ENCODE results near the gene CYP2C18. TPM values are rescaled to one million over a fixed set of nuclear protein-coding genes. Genes with fewer than 3 reads are reported as not detected.
"Not testable (repeated sequence)": the region's sequence is repeated elsewhere in the genome, so short reads cannot be mapped to it uniquely, and the experiment has no call there.

Gene CYP2C18
- not detected in 2 replicates for total RNA-seq
- total RNA-seq (2013) = not detected
- polyA plus RNA-seq = not detected in 2 replicates
- not detected in 2 replicates for polyA minus RNA-seq

GRCh38 chr10:94683214-94684054 lies at the start of gene CYP2C18:
Gene CYP2C18 (plus strand): TSS chr10:94683729. CDS start chr10:94683820, 91 bp downstream.
- no peak for TF ChIP-seq CTCF (IDR thresholded peaks at IDR 0.05)
- no peak for TF ChIP-seq EZH2 (IDR thresholded peaks at IDR 0.05; ENCODE audit: borderline replicate concordance, insufficient read depth, low read depth, low read length, poor library complexity, severe bottlenecking)
- Histone ChIP-seq H3K27ac (ENCODE audit: low read length in 2 of 2) (no peak within 1 kb of the TSS), H3K79me2 (ENCODE audit: control insufficient read depth, insufficient read depth, low read length) (no peaks in the 10 kb centered on the region), H3K4me2 (replicated peaks; ENCODE audit: low read depth, low read length, poor library complexity, severe bottlenecking) (no peak within 1 kb of the TSS), H3K27me3 (replicated peaks in 1 of 4; ENCODE audit: control extremely low read depth in 1 of 4, control insufficient read depth in 3 of 4, insufficient read depth in 4 of 4, low read length in 3 of 4) (no peaks in the 10 kb centered on the region), H2AFZ (ENCODE audit: insufficient read depth, low read depth, low read length, poor library complexity, severe bottlenecking) (no peak within 1 kb of the TSS), H3K36me3 (replicated peaks in 1 of 2; ENCODE audit: control extremely low read depth in 1 of 2, control insufficient read depth in 1 of 2, extremely low read depth in 1 of 2, insufficient read depth in 2 of 2, low read length in 1 of 2) (no peaks in the 10 kb centered on the region), H4K20me1 (ENCODE audit: control insufficient read depth, insufficient read depth, low read length, poor library complexity, severe bottlenecking) (no peaks in the 10 kb centered on the region), H3K4me1 (ENCODE audit: control insufficient read depth in 2 of 2, insufficient read depth in 2 of 2, low read length in 2 of 2) (no peaks in the 10 kb centered on the region), H3K9ac (ENCODE audit: low read length) (no peak within 1 kb of the TSS), H3K9me3 (ENCODE audit: control extremely low read depth in 1 of 3, control insufficient read depth in 2 of 3, insufficient read depth in 1 of 3, low read length in 2 of 3) (no peaks in the 10 kb centered on the region), H3K4me3 (ENCODE audit: control extremely low read depth in 1 of 5, extremely low read depth in 1 of 5, insufficient read depth in 1 of 5, low read depth in 2 of 5, low read length in 4 of 5) (no peak within 1 kb of the TSS)
- no peak within 1 kb of the TSS for H3K4me3 Mint-ChIP-seq
- H3K4me1 Mint-ChIP-seq = no peaks in the 10 kb centered on the region
- 78% methylated on average over 6 of the region's 10 CpGs for WGBS (ENCODE audit: insufficient coverage)
- H3K27ac Mint-ChIP-seq = no peak within 1 kb of the TSS
- ChIA-PET POLR2A (no interaction called here), CTCF (no interaction called here)
- H3K27me3 Mint-ChIP-seq = peaks cover 7% of the 10 kb centered on the region
- DNase-seq (no peak), ATAC-seq (ENCODE audit: low read depth) (no peak)
- H3K9me3 Mint-ChIP-seq (ENCODE audit: insufficient read depth) = no peaks in the 10 kb centered on the region
- intact Hi-C loops (cut with micrococcal nuclease) = no loop called here

- H3K4me1 Mint-ChIP-seq; H3K79me2 ChIP-seq (ENCODE audit: control insufficient read depth, insufficient read depth, low read length); DNase-seq; H3K4me1 ChIP-seq (ENCODE audit: control insufficient read depth in 2 of 2, insufficient read depth in 2 of 2, low read length in 2 of 2); H3K27me3 ChIP-seq (replicated peaks in 1 of 4; ENCODE audit: control extremely low read depth in 1 of 4, control insufficient read depth in 3 of 4, insufficient read depth in 4 of 4, low read length in 3 of 4); POLR2A ChIA-PET; H3K27ac ChIP-seq (ENCODE audit: low read length in 2 of 2); H3K9ac ChIP-seq (ENCODE audit: low read length); H3K27ac Mint-ChIP-seq; H4K20me1 ChIP-seq (ENCODE audit: control insufficient read depth, insufficient read depth, low read length, poor library complexity, severe bottlenecking); H3K36me3 ChIP-seq (replicated peaks in 1 of 2; ENCODE audit: control extremely low read depth in 1 of 2, control insufficient read depth in 1 of 2, extremely low read depth in 1 of 2, insufficient read depth in 2 of 2, low read length in 1 of 2); H3K4me2 ChIP-seq (replicated peaks; ENCODE audit: low read depth, low read length, poor library complexity, severe bottlenecking); CTCF ChIA-PET; H2AFZ ChIP-seq (ENCODE audit: insufficient read depth, low read depth, low read length, poor library complexity, severe bottlenecking); ATAC-seq (ENCODE audit: low read depth); H3K4me3 ChIP-seq (ENCODE audit: control extremely low read depth in 1 of 5, extremely low read depth in 1 of 5, insufficient read depth in 1 of 5, low read depth in 2 of 5, low read length in 4 of 5); H3K27me3 Mint-ChIP-seq; H3K4me3 Mint-ChIP-seq: not testable (repeated sequence)
- 94% methylated on average over 4 of the region's 4 CpGs for WGBS (ENCODE audit: insufficient coverage)
- peaks cover 19% of the 10 kb centered on the region for H3K9me3 Mint-ChIP-seq (ENCODE audit: insufficient read depth)
- intact Hi-C loops (cut with micrococcal nuclease) = loop anchor here (10.0 kb wide), 1 partner anchor 807 kb away; no protein-coding TSS in a partner anchor
- H3K9me3 ChIP-seq (ENCODE audit: control extremely low read depth in 1 of 3, control insufficient read depth in 2 of 3, insufficient read depth in 1 of 3, low read length in 2 of 3) = peaks cover 0 to 16% (median 6%) of the 10 kb centered on the region in 3 donors
Measured at GRCh38 chr10:94638097-94638496, 45.4 kb upstream of the CYP2C18 start.
